ENCODE measurements around the gene GRID2. TPM values are rescaled to one million over a fixed set of nuclear protein-coding genes. Genes with fewer than 3 reads are reported as not detected.

The GRID2 gene
- total and polyA plus RNA-seq, 9 of the 15 experiments (the other 6 are each of a cell fraction or from before 2014, with no cell fraction given): 0.04 TPM; not detected in 7

- no peaks in the 10 kb centered on the region for H3K4me1 ChIP-seq (replicated peaks in 1 of 2; ENCODE audit: control insufficient read depth in 2 of 2, insufficient read depth in 2 of 2, low read length in 2 of 2)
- no peaks in the 10 kb centered on the region for H3K9me3 ChIP-seq (replicated peaks; ENCODE audit: control insufficient read depth, insufficient read depth, low read depth, low read length)
- in situ Hi-C loops (cut with MboI) (no loop called here), intact Hi-C loops (cut with micrococcal nuclease) (no loop called here)
- H3K9me1 ChIP-seq (ENCODE audit: control insufficient read depth, insufficient read depth, low read length): no peaks in the 10 kb centered on the region
- 0% methylated on average over 1 of the region's 1 CpG for WGBS (ENCODE audit: insufficient coverage, low coverage, missing lambda C conversion rate)
- H3K36me3 ChIP-seq (ENCODE audit: control insufficient read depth, insufficient read depth, low read length): no peaks in the 10 kb centered on the region
- H3K27me3 ChIP-seq (ENCODE audit: control insufficient read depth in 2 of 2, insufficient read depth in 2 of 2, low read length in 2 of 2): no peaks in the 10 kb centered on the region
- no peak overlapping the region for H3K4me3 ChIP-seq
- FAIRE-seq (no peak), DNase-seq (ENCODE audit: extremely low read depth in 1 of 4, low spot score in 3 of 4) (no peak), ATAC-seq (no peak)
- CTCF ChIA-PET (ENCODE audit: low intra/inter-chr PET ratio): no interaction called here
- POLR2A ChIA-PET: no interaction called here
- BruUV-seq (replicated peaks): no TSS peak
- TF ChIP-seq GABPB1 (CRISPR knock-in tag; IDR thresholded peaks at IDR 0.05): no peak
- no peak for TF ChIP-seq TCFL5 (CRISPR knock-in tag; conservative IDR thresholded peaks at IDR 0.05)
- TF ChIP-seq ZNF766 (CRISPR knock-in tag; conservative IDR thresholded peaks at IDR 0.05): no peak
- TF ChIP-seq PYGO2 (tag; IDR thresholded peaks at IDR 0.05): no peak
- TF ChIP-seq RBFOX2 (IDR thresholded peaks at IDR 0.05; ENCODE audit: low read depth, low read length): no peak
- TF ChIP-seq, protein P1, sequence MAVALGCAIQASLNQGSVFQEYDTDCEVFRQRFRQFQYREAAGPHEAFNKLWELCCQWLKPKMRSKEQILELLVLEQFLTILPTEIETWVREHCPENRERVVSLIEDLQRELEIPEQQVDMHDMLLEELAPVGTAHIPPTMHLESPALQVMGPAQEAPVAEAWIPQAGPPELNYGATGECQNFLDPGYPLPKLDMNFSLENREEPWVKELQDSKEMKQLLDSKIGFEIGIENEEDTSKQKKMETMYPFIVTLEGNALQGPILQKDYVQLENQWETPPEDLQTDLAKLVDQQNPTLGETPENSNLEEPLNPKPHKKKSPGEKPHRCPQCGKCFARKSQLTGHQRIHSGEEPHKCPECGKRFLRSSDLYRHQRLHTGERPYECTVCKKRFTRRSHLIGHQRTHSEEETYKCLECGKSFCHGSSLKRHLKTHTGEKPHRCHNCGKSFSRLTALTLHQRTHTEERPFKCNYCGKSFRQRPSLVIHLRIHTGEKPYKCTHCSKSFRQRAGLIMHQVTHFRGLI (CRISPR knock-in tag; IDR thresholded peaks at IDR 0.05): no peak
- no peak for TF ChIP-seq SAFB2 (IDR thresholded peaks at IDR 0.05; ENCODE audit: borderline replicate concordance, low read depth, low read length, severe bottlenecking)
- no peak for TF ChIP-seq U2AF2 (optimal IDR thresholded peaks at IDR 0.05; ENCODE audit: low read depth, low read length)
- TF ChIP-seq ARID3B (CRISPR knock-in tag; IDR thresholded peaks at IDR 0.05; ENCODE audit: borderline replicate concordance): no peak
- TF ChIP-seq JUND (IDR thresholded peaks at IDR 0.05; ENCODE audit: borderline replicate concordance, low read depth, low read length): no peak
- TF ChIP-seq JUND (tag; IDR thresholded peaks at IDR 0.05; ENCODE audit: borderline replicate concordance, low read depth, low read length): no peak
- TF ChIP-seq XRCC5 (IDR thresholded peaks at IDR 0.05; ENCODE audit: low read depth, low read length): no peak
- no peak overlapping the region for H2AFZ ChIP-seq (ENCODE audit: low read depth, low read length)
- no peak overlapping the region for H3K27ac ChIP-seq (ENCODE audit: extremely low read depth, low read depth, low read length)
- no peak overlapping the region for H3K9ac ChIP-seq (ENCODE audit: insufficient read depth in 1 of 2, low read depth in 2 of 2, low read length in 2 of 2)
- H4K20me1 ChIP-seq (replicated peaks; ENCODE audit: control insufficient read depth, insufficient read depth, low read length): no peaks in the 10 kb centered on the region
- no peak overlapping the region for H3K4me2 ChIP-seq (ENCODE audit: insufficient read depth, low read length)
- no peaks in the 10 kb centered on the region for H3K79me2 ChIP-seq (ENCODE audit: control insufficient read depth, insufficient read depth, low read length)
Observed at GRCh38 chr4:92334716-92335350, 31.1 kb downstream of the GRID2 start.
